Type B pancreatic cell (in vitro differentiated cells): ENCODE measurements around the gene TCF7L2. TPM values are rescaled to one million over a fixed set of nuclear protein-coding genes. Genes with fewer than 3 reads are reported as not detected.

Source experiments
- DNase-seq: peaks from one replicate; pipeline ENCODE4 v3.0.0; 2021; ENCODE audit warnings: mixed read lengths; ENCODE audit not compliant: unreplicated experiment; ENCODE audit errors: extremely low spot score
- H3K27ac Mint-ChIP-seq: 2 replicates; pipeline ENCODE4 v1.8.0; 2021; ENCODE audit warnings: mild to moderate bottlenecking, mixed read lengths
- H3K27me3 Mint-ChIP-seq: 2 replicates; pipeline ENCODE4 v1.8.0; 2021; ENCODE audit warnings: mixed read lengths
- H3K36me3 Mint-ChIP-seq: 2 replicates; pipeline ENCODE4 v1.8.0; 2021; ENCODE audit warnings: mixed read lengths
- H3K4me1 Mint-ChIP-seq: one replicate; pipeline ENCODE4 v1.8.0; 2021; ENCODE audit warnings: mixed read lengths; ENCODE audit not compliant: unreplicated experiment
- H3K4me3 Mint-ChIP-seq: 2 replicates; pipeline ENCODE4 v1.8.0; 2021; ENCODE audit warnings: mild to moderate bottlenecking, mixed read lengths
- H3K9me3 Mint-ChIP-seq: 2 replicates; pipeline ENCODE4 v1.8.0; 2021; ENCODE audit warnings: mixed read lengths
- total RNA-seq: library from RNA; stranded (reverse); gene quantifications from 2 replicates; pipeline ENCODE4 v1.2.1, GENCODE V29; 2021; ENCODE audit warnings: low replicate concordance
- TF ChIP-seq, protein P1 (sequence below): fragments of 200-600 bp; sonication (generic); conservative IDR thresholded peaks from 2 replicates; pipeline ENCODE4 v1.5.0; 2021; ENCODE audit warnings: antibody characterized with exemption, mild to moderate bottlenecking

Gene TCF7L2
- total RNA-seq, 1 donor from 2014 or later, result 39.7 TPM

DNA sequence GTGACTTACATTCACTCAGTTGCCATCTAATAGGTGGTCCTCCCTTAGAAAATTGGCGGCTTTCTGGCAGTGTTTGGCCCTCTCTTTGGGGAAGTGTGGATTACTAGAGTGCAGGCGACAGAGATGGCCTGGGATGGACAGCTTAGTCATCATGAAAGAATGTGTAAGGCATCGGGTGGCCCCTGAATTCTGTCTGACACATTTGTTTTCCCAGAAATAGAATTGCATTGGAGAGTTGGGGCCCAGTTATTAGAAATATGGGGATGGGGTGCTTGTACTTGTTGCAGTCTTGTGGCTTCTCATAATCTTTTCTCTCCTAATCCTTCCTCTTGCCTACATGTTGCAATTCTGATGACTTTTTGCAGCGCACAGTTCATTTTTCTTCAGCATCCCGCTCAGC is 13.8 kb downstream of the TCF7L2 start:
- Mint-ChIP-seq H3K4me3 (no peak overlapping the region), H3K36me3 (peaks cover 56% of the 10 kb centered on the region), H3K27ac (no peak overlapping the region), H3K9me3 (no peaks in the 10 kb centered on the region), H3K27me3 (no peaks in the 10 kb centered on the region), H3K4me1 (peaks cover 56% of the 10 kb centered on the region)
- no peak for DNase-seq
- TF ChIP-seq, protein P1, sequence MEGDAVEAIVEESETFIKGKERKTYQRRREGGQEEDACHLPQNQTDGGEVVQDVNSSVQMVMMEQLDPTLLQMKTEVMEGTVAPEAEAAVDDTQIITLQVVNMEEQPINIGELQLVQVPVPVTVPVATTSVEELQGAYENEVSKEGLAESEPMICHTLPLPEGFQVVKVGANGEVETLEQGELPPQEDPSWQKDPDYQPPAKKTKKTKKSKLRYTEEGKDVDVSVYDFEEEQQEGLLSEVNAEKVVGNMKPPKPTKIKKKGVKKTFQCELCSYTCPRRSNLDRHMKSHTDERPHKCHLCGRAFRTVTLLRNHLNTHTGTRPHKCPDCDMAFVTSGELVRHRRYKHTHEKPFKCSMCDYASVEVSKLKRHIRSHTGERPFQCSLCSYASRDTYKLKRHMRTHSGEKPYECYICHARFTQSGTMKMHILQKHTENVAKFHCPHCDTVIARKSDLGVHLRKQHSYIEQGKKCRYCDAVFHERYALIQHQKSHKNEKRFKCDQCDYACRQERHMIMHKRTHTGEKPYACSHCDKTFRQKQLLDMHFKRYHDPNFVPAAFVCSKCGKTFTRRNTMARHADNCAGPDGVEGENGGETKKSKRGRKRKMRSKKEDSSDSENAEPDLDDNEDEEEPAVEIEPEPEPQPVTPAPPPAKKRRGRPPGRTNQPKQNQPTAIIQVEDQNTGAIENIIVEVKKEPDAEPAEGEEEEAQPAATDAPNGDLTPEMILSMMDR, result no peak

DNA sequence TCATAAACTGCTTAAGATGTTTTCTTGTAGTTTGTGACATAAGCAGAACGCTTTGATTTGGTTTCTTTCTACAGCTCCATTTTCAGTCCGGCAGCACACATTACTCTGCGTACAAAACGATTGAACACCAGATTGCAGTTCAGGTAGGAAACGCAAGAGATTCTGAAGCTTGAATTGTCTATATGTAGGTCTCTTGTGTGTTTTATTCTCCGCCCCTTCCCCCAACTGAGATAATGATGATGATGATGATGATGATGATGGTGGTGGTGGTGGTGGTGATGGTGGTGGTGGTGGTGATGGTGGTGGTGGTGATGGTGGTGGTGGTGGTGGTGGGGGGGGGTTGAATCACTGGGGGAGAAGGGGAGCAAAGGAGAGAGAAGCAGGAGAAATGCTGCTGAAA is 14.4 kb downstream of the TCF7L2 start:
- TF ChIP-seq, protein P1, result no peak
- peaks cover 57% of the 10 kb centered on the region for H3K36me3 Mint-ChIP-seq
- DNase-seq, result no peak
- peaks cover 50% of the 10 kb centered on the region for H3K4me1 Mint-ChIP-seq
- H3K27ac Mint-ChIP-seq, result no peak overlapping the region
- no peak overlapping the region for H3K4me3 Mint-ChIP-seq
- H3K9me3 Mint-ChIP-seq, result no peaks in the 10 kb centered on the region
- H3K27me3 Mint-ChIP-seq, result no peaks in the 10 kb centered on the region

DNA sequence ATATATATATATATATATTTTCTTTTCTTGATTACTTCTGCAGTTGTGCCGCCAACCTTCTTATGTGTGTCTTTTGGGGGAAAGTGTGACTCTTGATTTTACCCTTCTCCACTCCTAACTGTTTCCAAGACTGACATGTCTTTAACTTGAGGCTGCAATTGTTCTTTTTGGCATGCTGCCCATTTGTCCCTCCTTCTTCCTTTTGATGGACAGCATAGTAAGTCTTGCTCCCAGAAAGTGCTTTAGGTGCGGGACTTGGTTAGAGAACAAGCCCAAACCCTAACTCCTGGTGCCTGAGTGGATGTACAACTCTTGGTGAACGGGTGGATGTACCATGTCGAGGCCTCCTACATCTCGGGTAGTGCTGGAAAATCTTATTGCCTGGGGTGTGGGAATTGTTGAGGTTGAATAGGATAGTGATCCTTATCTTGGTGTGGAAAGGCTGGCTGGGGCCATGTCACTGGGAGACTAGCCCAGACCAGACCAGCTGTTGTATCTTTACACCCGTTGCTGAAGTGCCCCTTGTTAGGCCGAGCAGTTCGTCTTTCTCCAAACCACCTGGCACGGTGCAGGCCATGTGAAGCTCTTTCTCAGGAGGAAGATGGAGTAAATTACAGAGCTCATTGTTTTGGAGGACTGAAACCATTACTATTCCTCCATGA is 16.3 kb downstream of the TCF7L2 start:
- TF ChIP-seq, protein P1, result no peak
- Mint-ChIP-seq H3K36me3 (peaks cover 61% of the 10 kb centered on the region), H3K27me3 (no peaks in the 10 kb centered on the region), H3K4me3 (no peak overlapping the region), H3K9me3 (no peaks in the 10 kb centered on the region), H3K27ac (peak overlapping the region; percentile 27), H3K4me1 (peaks cover 42% of the 10 kb centered on the region)
- no peak for DNase-seq

DNA sequence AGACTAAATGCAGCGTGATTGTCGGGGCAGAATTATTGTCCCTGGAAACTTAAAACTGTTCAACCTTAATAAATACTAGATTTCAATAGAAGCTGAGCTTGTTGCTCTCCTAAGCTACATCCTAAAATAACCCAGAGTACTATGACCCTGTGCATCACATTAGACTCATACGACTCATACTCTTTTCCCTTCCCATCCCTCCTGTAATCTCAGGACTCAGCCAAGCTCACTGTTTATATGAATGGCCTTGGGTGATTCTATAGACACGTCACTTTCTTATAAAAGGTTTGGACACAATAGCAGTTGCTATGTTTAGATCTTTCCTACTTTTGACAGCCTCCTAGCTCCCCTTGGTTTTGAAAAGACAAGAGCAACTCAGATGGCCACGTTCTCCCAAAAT is 17.2 kb downstream of the TCF7L2 start:
- TF ChIP-seq, protein P1, result no peak
- Mint-ChIP-seq H3K27me3 (no peaks in the 10 kb centered on the region), H3K9me3 (no peaks in the 10 kb centered on the region), H3K36me3 (peaks cover 56% of the 10 kb centered on the region), H3K27ac (no peak overlapping the region), H3K4me1 (peaks cover 33% of the 10 kb centered on the region), H3K4me3 (no peak overlapping the region)
- no peak for DNase-seq

DNA sequence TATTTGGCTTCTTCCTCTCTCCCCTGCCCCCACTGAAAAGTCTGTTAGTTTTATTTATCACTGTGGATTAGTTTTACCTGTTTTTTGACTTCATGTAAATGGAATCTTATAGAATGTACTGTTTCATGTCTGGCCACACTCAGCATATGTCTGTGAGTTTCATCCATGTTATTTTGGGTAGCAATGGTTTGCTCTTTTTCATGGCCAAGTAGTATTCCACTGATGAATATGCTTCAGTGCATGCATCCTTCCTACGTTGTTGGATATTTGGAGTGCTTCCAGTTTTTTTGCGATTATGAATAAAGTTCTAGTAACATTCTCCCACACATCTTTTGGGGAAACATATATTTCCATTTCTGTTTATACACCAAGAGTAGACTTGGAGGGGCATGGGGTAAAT is 19.1 kb downstream of the TCF7L2 start:
- TF ChIP-seq, protein P1, result no peak
- H3K4me1 Mint-ChIP-seq, result peaks cover 22% of the 10 kb centered on the region
- H3K27ac Mint-ChIP-seq, result no peak overlapping the region
- H3K9me3 Mint-ChIP-seq, result no peaks in the 10 kb centered on the region
- H3K27me3 Mint-ChIP-seq, result no peaks in the 10 kb centered on the region
- DNase-seq, result no peak
- peaks cover 60% of the 10 kb centered on the region for H3K36me3 Mint-ChIP-seq
- H3K4me3 Mint-ChIP-seq, result no peak overlapping the region

DNA sequence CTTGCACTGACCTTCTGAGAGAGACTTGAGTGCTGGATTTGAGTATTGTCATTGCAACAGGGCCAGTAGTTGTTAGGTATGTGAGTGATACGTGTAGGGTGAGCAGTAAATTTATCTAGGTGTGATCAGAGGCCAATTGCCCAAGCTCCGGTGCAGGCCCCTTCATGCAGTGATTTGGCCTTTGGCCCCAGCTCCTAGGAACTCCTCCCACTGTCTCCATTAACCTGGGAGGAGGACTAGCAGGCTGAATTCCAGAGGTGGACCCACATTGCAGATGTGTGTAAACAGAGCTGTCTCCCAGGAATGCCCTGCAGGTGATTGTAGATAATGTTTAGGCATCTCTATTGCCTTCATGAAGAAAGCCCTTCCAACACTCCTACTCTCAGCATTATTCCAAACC is 19.5 kb downstream of the TCF7L2 start:
- no peak for DNase-seq

More for the DNA sequence above, 19.5 kb downstream of the TCF7L2 start:
- H3K4me3 Mint-ChIP-seq, result no peak overlapping the region
- peaks cover 57% of the 10 kb centered on the region for H3K36me3 Mint-ChIP-seq
- H3K27me3 Mint-ChIP-seq, result no peaks in the 10 kb centered on the region
- no peaks in the 10 kb centered on the region for H3K9me3 Mint-ChIP-seq
- TF ChIP-seq, protein P1, result no peak
- H3K4me1 Mint-ChIP-seq, result peaks cover 20% of the 10 kb centered on the region
- no peak overlapping the region for H3K27ac Mint-ChIP-seq
